ENCODE data around the gene GRSF1.

- TF ChIP-seq EP300 (IDR thresholded peaks at IDR 0.05) = no peak
- TF ChIP-seq CTCF (IDR thresholded peaks at IDR 0.05) = no peak
- no peak for TF ChIP-seq POLR2A (IDR thresholded peaks at IDR 0.05; ENCODE audit: low read depth)
- TF ChIP-seq POLR2AphosphoS5 (IDR thresholded peaks at IDR 0.05) = no peak
Measured at GRCh38 chr4:70802928-70803580, 36.6 kb downstream of the GRSF1 start.

Data from esophagus muscularis mucosa (tissue), 4 donors.